ENCODE data around the gene GAMT.

- TF ChIP-seq CTCF (IDR thresholded peaks at IDR 0.05) (no peak), POLR2A (IDR thresholded peaks at IDR 0.05) (no peak)
Observed at GRCh38 chr19:1382250-1382649, 19.1 kb downstream of the GAMT start.
